ENCODE measurements around the gene PPARD. TPM values are rescaled to one million over a fixed set of nuclear protein-coding genes. Genes with fewer than 3 reads are reported as not detected.

Gene PPARD
- total and polyA plus RNA-seq, 2 experiments from 2014 or later = 9.1 to 20.4 TPM

- Histone ChIP-seq H3K79me2 (peaks cover 46% of the 10 kb centered on the region), H3K27me3 (no peaks in the 10 kb centered on the region), H2AFZ (no peak overlapping the region), H3K36me3 (replicated peaks; ENCODE audit: insufficient read depth, low read depth) (no peaks in the 10 kb centered on the region), H3K27ac (peak overlapping the region; percentile 88), H3K4me2 (peak overlapping the region; percentile 96), H3K9me2 (replicated peaks; ENCODE audit: insufficient read depth) (no peaks in the 10 kb centered on the region), H3K9me3 (ENCODE audit: low read depth) (no peaks in the 10 kb centered on the region), H3K4me3 (peak overlapping the region; percentile 90), H3K4me1 (ENCODE audit: insufficient read depth) (peaks cover 11% of the 10 kb centered on the region), H4K20me1 (ENCODE audit: insufficient read depth, poor library complexity, severe bottlenecking) (no peaks in the 10 kb centered on the region)
- TF ChIP-seq CTCF (IDR thresholded peaks at IDR 0.05; ENCODE audit: poor library complexity) (no peak), EZH2phosphoT487 (IDR thresholded peaks at IDR 0.05; ENCODE audit: low read depth, severe bottlenecking, unreplicated experiment) (no peak)
- WGBS (ENCODE audit: low lambda C conversion rate, missing lambda C conversion rate) = 78% methylated on average over 6 of the region's 6 CpGs
- no peak for DNase-seq (ENCODE audit: low spot score)
These were observed 1.6 kb downstream of the PPARD start for GRCh38 chr6:35343835-35344550.

GRCh38 chr6:35351422-35351821, 9.1 kb downstream of the PPARD start:
- Histone ChIP-seq H4K20me1 (ENCODE audit: insufficient read depth, poor library complexity, severe bottlenecking) (no peaks in the 10 kb centered on the region), H3K79me2 (peaks cover 35% of the 10 kb centered on the region)
- TF ChIP-seq EZH2phosphoT487 (IDR thresholded peaks at IDR 0.05; ENCODE audit: low read depth, severe bottlenecking, unreplicated experiment) (no peak), CTCF (IDR thresholded peaks at IDR 0.05; ENCODE audit: poor library complexity) (no peak), EZH2 (IDR thresholded peaks at IDR 0.05; ENCODE audit: borderline replicate concordance) (no peak)

GRCh38 chr6:35352735-35353134, 10.4 kb downstream of the PPARD start:
- peaks cover 27% of the 10 kb centered on the region for H3K79me2 ChIP-seq
- H3K27me3 ChIP-seq = no peaks in the 10 kb centered on the region
- TF ChIP-seq EZH2phosphoT487 (IDR thresholded peaks at IDR 0.05; ENCODE audit: low read depth, severe bottlenecking, unreplicated experiment) (no peak), CTCF (IDR thresholded peaks at IDR 0.05; ENCODE audit: poor library complexity) (no peak), EZH2 (IDR thresholded peaks at IDR 0.05; ENCODE audit: borderline replicate concordance) (no peak)
- H3K9me2 ChIP-seq (replicated peaks; ENCODE audit: insufficient read depth) = no peaks in the 10 kb centered on the region
- H3K4me2 ChIP-seq = no peak overlapping the region
- H3K27ac ChIP-seq = no peak overlapping the region
- 98% methylated on average over 2 of the region's 2 CpGs for WGBS (ENCODE audit: low lambda C conversion rate, missing lambda C conversion rate)
- no peaks in the 10 kb centered on the region for H3K9me3 ChIP-seq (ENCODE audit: low read depth)
- H4K20me1 ChIP-seq (ENCODE audit: insufficient read depth, poor library complexity, severe bottlenecking) = no peaks in the 10 kb centered on the region
- H3K36me3 ChIP-seq (replicated peaks; ENCODE audit: insufficient read depth, low read depth) = no peaks in the 10 kb centered on the region
- no peak for DNase-seq (ENCODE audit: low spot score)
- no peak overlapping the region for H3K4me3 ChIP-seq
- H2AFZ ChIP-seq = no peak overlapping the region
- no peaks in the 10 kb centered on the region for H3K4me1 ChIP-seq (ENCODE audit: insufficient read depth)

More at GRCh38 chr6:35351422-35351821, 9.1 kb downstream of the PPARD start:
- no peaks in the 10 kb centered on the region for H3K4me1 ChIP-seq (ENCODE audit: insufficient read depth)
- no peak overlapping the region for H3K4me3 ChIP-seq
- 96% methylated on average over 4 of the region's 4 CpGs for WGBS (ENCODE audit: low lambda C conversion rate, missing lambda C conversion rate)
- no peak overlapping the region for H3K4me2 ChIP-seq
- no peaks in the 10 kb centered on the region for H3K27me3 ChIP-seq
- no peaks in the 10 kb centered on the region for H3K9me3 ChIP-seq (ENCODE audit: low read depth)
- H3K9me2 ChIP-seq (replicated peaks; ENCODE audit: insufficient read depth) = no peaks in the 10 kb centered on the region
- no peak overlapping the region for H2AFZ ChIP-seq
- no peak for DNase-seq (ENCODE audit: low spot score)
- H3K27ac ChIP-seq = no peak overlapping the region
- H3K36me3 ChIP-seq (replicated peaks; ENCODE audit: insufficient read depth, low read depth) = no peaks in the 10 kb centered on the region
